SK-N-SH (cell line): ENCODE data around the gene ARHGAP25. TPM values are rescaled to one million over a fixed set of nuclear protein-coding genes. Genes with fewer than 3 reads are reported as not detected.

Experiments used
- CTCF ChIA-PET: fragments of 300-600, 350-600 bp; formaldehyde crosslinking; extraction: SDS; loops from one replicate; lab custom pipeline; 2021; lab: Yijun Ruan, JAX
- POLR2A ChIA-PET: fragments of 350-600 bp; sonication (Branson Sonifier 250); formaldehyde crosslinking; extraction: SDS; loops from one replicate; lab custom pipeline; 2020; ENCODE audit warnings: antibody characterized with exemption, inconsistent platforms; lab: Yijun Ruan, JAX
- DNase-seq: peaks from one replicate; pipeline ENCODE4 v3.0.0; 2012
- H2AFZ ChIP-seq: fragments of 200-600 bp; sonication (generic); 2 replicates; pipeline ENCODE4 v1.8.1; 2016; ENCODE audit warnings: antibody characterized with exemption, mild to moderate bottlenecking, low read depth
- H3F3A ChIP-seq: fragments of 200-600 bp; sonication (generic); replicated peaks from 2 replicates; pipeline ENCODE3; 2016; ENCODE audit warnings: antibody characterized with exemption, mild to moderate bottlenecking; ENCODE audit not compliant: insufficient read depth
- H3K27ac ChIP-seq, 2 experiments: fragments of 200-500 bp in 1 of 2; fragments of 200-600 bp in 1 of 2; sonication (Bioruptor generic) in 1 of 2; sonication (generic), shearing (Covaris generic) in 1 of 2; 2 replicates each; pipeline versions ENCODE4 v1.5.1 to v1.6.1; 2014 to 2016; ENCODE audit warnings: low read depth in 2 of 2, inconsistent platforms in 1 of 2, low read length in 1 of 2, mild to moderate bottlenecking in 1 of 2, mixed read lengths in 1 of 2
- H3K27me3 ChIP-seq: fragments of 200-600 bp; sonication (generic), shearing (Covaris generic); 2 replicates; pipeline ENCODE4 v1.6.1; 2016; ENCODE audit warnings: mixed run types; ENCODE audit not compliant: insufficient read depth
- H3K36me3 ChIP-seq, 2 experiments: fragments of 200-500 bp in 1 of 2; fragments of 200-600 bp in 1 of 2; sonication (Bioruptor generic) in 1 of 2; sonication (generic) in 1 of 2; replicated peaks in 1 of 2; 2 replicates each; pipeline versions ENCODE3 to v1.5.1; 2014 to 2016; ENCODE audit warnings: low read length in 1 of 2, mild to moderate bottlenecking in 1 of 2; ENCODE audit not compliant: insufficient read depth in 2 of 2, control insufficient read depth in 1 of 2
- H3K4me1 ChIP-seq, 2 experiments: fragments of 200-500 bp in 1 of 2; fragments of 200-600 bp in 1 of 2; sonication (Bioruptor generic) in 1 of 2; sonication (generic), shearing (Covaris generic) in 1 of 2; 2 replicates each; pipeline versions ENCODE4 v1.5.1 to v1.6.1; 2014 to 2016; ENCODE audit warnings: low read depth in 1 of 2, low read length in 1 of 2, mixed run types in 1 of 2; ENCODE audit not compliant: insufficient read depth in 2 of 2, control insufficient read depth in 1 of 2
- H3K4me2 ChIP-seq: fragments of 200-600 bp; sonication (generic), shearing (Covaris generic); 2 replicates; pipeline ENCODE4 v1.6.1; 2017; ENCODE audit warnings: mixed run types
- H3K4me3 ChIP-seq, 2 experiments: fragments of 200-500 bp in 1 of 2; fragments of 200-600 bp in 1 of 2; sonication (Bioruptor generic) in 1 of 2; sonication (generic), shearing (Covaris generic) in 1 of 2; 2 replicates each; pipeline versions ENCODE4 v1.5.1 to v1.8.1; 2014 to 2016; ENCODE audit warnings: low read depth in 2 of 2, inconsistent platforms in 1 of 2, low read length in 1 of 2, mild to moderate bottlenecking in 1 of 2, mixed read lengths in 1 of 2, moderate library complexity in 1 of 2
- H3K79me2 ChIP-seq: fragments of 200-600 bp; sonication (generic); 2 replicates; pipeline ENCODE4 v1.8.1; 2017; ENCODE audit warnings: mild to moderate bottlenecking; ENCODE audit not compliant: insufficient read depth
- H3K9ac ChIP-seq: fragments of 200-600 bp; sonication (generic); 2 replicates; pipeline ENCODE4 v1.6.1; 2017; ENCODE audit warnings: mixed run types
- H3K9me2 ChIP-seq: fragments of 200-600 bp; sonication (generic); 2 replicates; pipeline ENCODE4 v1.6.1; 2017; ENCODE audit warnings: mixed run types
- H3K9me3 ChIP-seq: fragments of 200-600 bp; sonication (generic); 2 replicates; pipeline ENCODE4 v1.6.1; 2017; ENCODE audit warnings: mixed run types, mild to moderate bottlenecking, moderate library complexity
- H4K20me1 ChIP-seq: fragments of 200-600 bp; sonication (generic); 2 replicates; pipeline ENCODE4 v1.6.1; 2017; ENCODE audit warnings: mild to moderate bottlenecking, mixed run types; ENCODE audit not compliant: insufficient read depth
- ELF1 ChIP-seq: IDR thresholded peaks from 2 replicates; pipeline ENCODE4 v1.4.0; 2012
- EP300 ChIP-seq, 2 experiments: IDR thresholded peaks; 2 replicates each; pipeline versions ENCODE4 v1.4.0 to v1.6.1; 2012; ENCODE audit warnings: borderline replicate concordance in 1 of 2, low read depth in 1 of 2, low read length in 1 of 2
- JUND ChIP-seq: IDR thresholded peaks from 2 replicates; pipeline ENCODE4 v1.4.0; 2012
- NFIC ChIP-seq: IDR thresholded peaks from 2 replicates; pipeline ENCODE4 v1.4.0; 2012; ENCODE audit warnings: borderline replicate concordance
- NRF1 ChIP-seq: IDR thresholded peaks from 2 replicates; pipeline ENCODE4 v1.6.1; 2012; ENCODE audit warnings: low read depth, mild to moderate bottlenecking, low read length
- RAD21 ChIP-seq: IDR thresholded peaks from 2 replicates; pipeline ENCODE4 v1.6.1; 2012; ENCODE audit warnings: mild to moderate bottlenecking, low read length
- RFX5 ChIP-seq: IDR thresholded peaks from 2 replicates; pipeline ENCODE4 v1.6.1; 2012; ENCODE audit warnings: mild to moderate bottlenecking, improper control_type of control experiment, low read length
- RXRA ChIP-seq: IDR thresholded peaks from 2 replicates; pipeline ENCODE4 v1.4.0; 2012; ENCODE audit warnings: low read depth, mild to moderate bottlenecking, borderline replicate concordance
- TAF1 ChIP-seq: IDR thresholded peaks from 2 replicates; pipeline ENCODE4 v1.6.1; 2012; ENCODE audit warnings: low read depth, mild to moderate bottlenecking, low read length, moderate library complexity, borderline replicate concordance
- TCF12 ChIP-seq: IDR thresholded peaks from 2 replicates; pipeline ENCODE4 v1.4.0; 2012
- YY1 ChIP-seq: IDR thresholded peaks from 2 replicates; pipeline ENCODE4 v1.4.0; 2012; ENCODE audit warnings: low read depth, mild to moderate bottlenecking
- WGBS: methylation state at CpG from one replicate; pipeline ENCODE4 v1.1.6; 2017; ENCODE audit warnings: low lambda C conversion rate; 5-methylcytosine and 5-hydroxymethylcytosine counted together
- polyA plus RNA-seq, 3 experiments: library from polyadenylated mRNA; depleted of rRNA; stranded (reverse); fragments of >200 nt; gene quantifications; 2 replicates each; pipeline ENCODE4 v1.2.3, GENCODE V29; 2012
- TF ChIP-seq, protein P1 (sequence below): fragments of 200-600 bp; sonication (generic); IDR thresholded peaks from 2 replicates; pipeline ENCODE4 v1.6.1; 2017; ENCODE audit warnings: antibody characterized with exemption, mild to moderate bottlenecking, moderate library complexity
- TF ChIP-seq, protein P2 (sequence below): IDR thresholded peaks from 2 replicates; pipeline ENCODE4 v1.4.0; 2012; ENCODE audit warnings: low read depth, borderline replicate concordance
- TF ChIP-seq, protein P3 (sequence below): fragments of 150-350 bp; IDR thresholded peaks from 2 replicates; pipeline ENCODE4 v1.6.1; 2016; ENCODE audit warnings: mild to moderate bottlenecking, low read depth, low read length
- TF ChIP-seq, protein P4 (sequence below): IDR thresholded peaks from 2 replicates; pipeline ENCODE4 v1.4.0; 2012; ENCODE audit warnings: low read depth, borderline replicate concordance

The ARHGAP25 gene
- polyA plus RNA-seq, 1 of the 3 experiments (the other 2 are of a cell fraction): not detected

DNA sequence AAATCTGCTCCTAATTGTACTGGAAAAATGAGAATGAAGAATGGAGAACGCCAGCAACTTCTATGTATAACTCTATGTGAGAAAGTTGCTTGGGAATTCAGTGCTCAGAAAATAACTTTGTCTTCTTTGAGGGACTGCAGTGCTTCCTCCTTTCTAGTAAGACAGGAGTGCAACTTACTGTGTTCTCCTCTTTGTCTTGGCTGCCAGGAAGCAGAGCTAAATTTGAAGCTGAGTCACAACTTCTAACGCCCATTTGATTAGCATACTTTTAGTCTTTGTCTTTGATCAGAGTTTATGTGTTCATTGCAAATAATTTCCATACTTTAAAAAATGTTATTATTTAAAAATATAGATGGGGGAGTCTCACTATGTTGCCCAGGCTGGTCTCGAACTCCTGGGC is 6.6 kb downstream of the ARHGAP25 start:
- no peaks in the 10 kb centered on the region for H3K36me3 ChIP-seq
- no peak overlapping the region for H3K9ac ChIP-seq
- no peaks in the 10 kb centered on the region for H3K79me2 ChIP-seq
- POLR2A ChIA-PET: no interaction called here
- no peak overlapping the region for H3K4me2 ChIP-seq
- 54% methylated on average over 3 of the region's 3 CpGs for WGBS
- TF ChIP-seq NRF1 (no peak), TAF1 (no peak)
- TF ChIP-seq, protein P1, sequence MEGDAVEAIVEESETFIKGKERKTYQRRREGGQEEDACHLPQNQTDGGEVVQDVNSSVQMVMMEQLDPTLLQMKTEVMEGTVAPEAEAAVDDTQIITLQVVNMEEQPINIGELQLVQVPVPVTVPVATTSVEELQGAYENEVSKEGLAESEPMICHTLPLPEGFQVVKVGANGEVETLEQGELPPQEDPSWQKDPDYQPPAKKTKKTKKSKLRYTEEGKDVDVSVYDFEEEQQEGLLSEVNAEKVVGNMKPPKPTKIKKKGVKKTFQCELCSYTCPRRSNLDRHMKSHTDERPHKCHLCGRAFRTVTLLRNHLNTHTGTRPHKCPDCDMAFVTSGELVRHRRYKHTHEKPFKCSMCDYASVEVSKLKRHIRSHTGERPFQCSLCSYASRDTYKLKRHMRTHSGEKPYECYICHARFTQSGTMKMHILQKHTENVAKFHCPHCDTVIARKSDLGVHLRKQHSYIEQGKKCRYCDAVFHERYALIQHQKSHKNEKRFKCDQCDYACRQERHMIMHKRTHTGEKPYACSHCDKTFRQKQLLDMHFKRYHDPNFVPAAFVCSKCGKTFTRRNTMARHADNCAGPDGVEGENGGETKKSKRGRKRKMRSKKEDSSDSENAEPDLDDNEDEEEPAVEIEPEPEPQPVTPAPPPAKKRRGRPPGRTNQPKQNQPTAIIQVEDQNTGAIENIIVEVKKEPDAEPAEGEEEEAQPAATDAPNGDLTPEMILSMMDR: no peak
- no peak overlapping the region for H3K27ac ChIP-seq
- H3K4me1 ChIP-seq: no peaks in the 10 kb centered on the region
- H3K4me3 ChIP-seq: no peak overlapping the region
- no peaks in the 10 kb centered on the region for H4K20me1 ChIP-seq
- no peaks in the 10 kb centered on the region for H3K9me2 ChIP-seq
- no peaks in the 10 kb centered on the region for H3F3A ChIP-seq
- DNase-seq: no peak
- no peaks in the 10 kb centered on the region for H3K27me3 ChIP-seq
- no peaks in the 10 kb centered on the region for H3K9me3 ChIP-seq
- no peak overlapping the region for H2AFZ ChIP-seq
- CTCF ChIA-PET: interaction anchor here (0.8 to 19.0 kb wide), 6 partner anchors 11 to 278 kb away, joined by 3 to 245 read pairs (median 7); no protein-coding TSS in a partner anchor

DNA sequence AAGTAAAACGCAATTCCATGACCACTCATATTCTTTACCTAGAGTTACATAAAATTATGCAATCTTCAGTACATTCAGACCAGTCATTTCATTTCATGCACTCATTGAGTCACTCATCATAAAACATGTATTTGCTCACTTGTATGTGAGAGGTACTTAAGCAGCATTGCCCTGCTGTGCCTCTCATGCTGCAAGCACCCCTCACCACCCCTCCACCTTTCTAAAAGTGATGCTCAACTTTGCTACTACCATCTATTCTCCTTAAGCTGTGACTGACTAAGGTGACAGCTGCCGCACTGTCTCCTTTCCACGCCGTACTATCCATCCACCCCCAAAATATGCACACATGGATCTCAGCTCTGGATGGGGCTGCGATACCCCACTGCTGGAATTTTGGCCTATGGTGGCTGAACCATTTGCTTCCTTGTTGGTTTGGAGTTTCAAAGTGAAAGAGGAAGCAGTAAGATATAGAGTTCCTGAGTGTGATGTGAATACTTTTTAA is 7.2 kb downstream of the ARHGAP25 start:
- Histone ChIP-seq H3K9me2 (no peaks in the 10 kb centered on the region), H3K4me3 (no peak overlapping the region), H2AFZ (no peak overlapping the region), H3K36me3 (no peaks in the 10 kb centered on the region), H3K9ac (no peak overlapping the region), H3K27ac (no peak overlapping the region), H3K4me2 (no peak overlapping the region), H4K20me1 (no peaks in the 10 kb centered on the region), H3F3A (no peaks in the 10 kb centered on the region), H3K9me3 (no peaks in the 10 kb centered on the region), H3K27me3 (no peaks in the 10 kb centered on the region), H3K79me2 (no peaks in the 10 kb centered on the region), H3K4me1 (no peaks in the 10 kb centered on the region)
- no peak for DNase-seq
- 77% methylated on average over 5 of the region's 5 CpGs for WGBS
- POLR2A ChIA-PET: no interaction called here
- CTCF ChIA-PET: interaction anchor here (1.2 to 19.0 kb wide), 4 partner anchors 10 to 278 kb away, joined by 5 to 245 read pairs (median 31); no protein-coding TSS in a partner anchor
- TF ChIP-seq, protein P2, sequence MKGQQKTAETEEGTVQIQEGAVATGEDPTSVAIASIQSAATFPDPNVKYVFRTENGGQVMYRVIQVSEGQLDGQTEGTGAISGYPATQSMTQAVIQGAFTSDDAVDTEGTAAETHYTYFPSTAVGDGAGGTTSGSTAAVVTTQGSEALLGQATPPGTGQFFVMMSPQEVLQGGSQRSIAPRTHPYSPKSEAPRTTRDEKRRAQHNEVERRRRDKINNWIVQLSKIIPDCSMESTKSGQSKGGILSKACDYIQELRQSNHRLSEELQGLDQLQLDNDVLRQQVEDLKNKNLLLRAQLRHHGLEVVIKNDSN: no peak
- no peak for TF ChIP-seq YY1
- TF ChIP-seq, protein P3, sequence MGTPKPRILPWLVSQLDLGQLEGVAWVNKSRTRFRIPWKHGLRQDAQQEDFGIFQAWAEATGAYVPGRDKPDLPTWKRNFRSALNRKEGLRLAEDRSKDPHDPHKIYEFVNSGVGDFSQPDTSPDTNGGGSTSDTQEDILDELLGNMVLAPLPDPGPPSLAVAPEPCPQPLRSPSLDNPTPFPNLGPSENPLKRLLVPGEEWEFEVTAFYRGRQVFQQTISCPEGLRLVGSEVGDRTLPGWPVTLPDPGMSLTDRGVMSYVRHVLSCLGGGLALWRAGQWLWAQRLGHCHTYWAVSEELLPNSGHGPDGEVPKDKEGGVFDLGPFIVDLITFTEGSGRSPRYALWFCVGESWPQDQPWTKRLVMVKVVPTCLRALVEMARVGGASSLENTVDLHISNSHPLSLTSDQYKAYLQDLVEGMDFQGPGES: no peak
- no peak for TF ChIP-seq JUND
- no peak for TF ChIP-seq RXRA
- TF ChIP-seq RFX5: no peak
- TF ChIP-seq TCF12: no peak
- TF ChIP-seq, protein P4, sequence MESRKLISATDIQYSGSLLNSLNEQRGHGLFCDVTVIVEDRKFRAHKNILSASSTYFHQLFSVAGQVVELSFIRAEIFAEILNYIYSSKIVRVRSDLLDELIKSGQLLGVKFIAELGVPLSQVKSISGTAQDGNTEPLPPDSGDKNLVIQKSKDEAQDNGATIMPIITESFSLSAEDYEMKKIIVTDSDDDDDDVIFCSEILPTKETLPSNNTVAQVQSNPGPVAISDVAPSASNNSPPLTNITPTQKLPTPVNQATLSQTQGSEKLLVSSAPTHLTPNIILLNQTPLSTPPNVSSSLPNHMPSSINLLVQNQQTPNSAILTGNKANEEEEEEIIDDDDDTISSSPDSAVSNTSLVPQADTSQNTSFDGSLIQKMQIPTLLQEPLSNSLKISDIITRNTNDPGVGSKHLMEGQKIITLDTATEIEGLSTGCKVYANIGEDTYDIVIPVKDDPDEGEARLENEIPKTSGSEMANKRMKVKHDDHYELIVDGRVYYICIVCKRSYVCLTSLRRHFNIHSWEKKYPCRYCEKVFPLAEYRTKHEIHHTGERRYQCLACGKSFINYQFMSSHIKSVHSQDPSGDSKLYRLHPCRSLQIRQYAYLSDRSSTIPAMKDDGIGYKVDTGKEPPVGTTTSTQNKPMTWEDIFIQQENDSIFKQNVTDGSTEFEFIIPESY: no peak
- no peak for TF ChIP-seq RAD21
- no peak for TF ChIP-seq ELF1
- TF ChIP-seq EP300 (IDR thresholded peaks at IDR 0.05; ENCODE audit: borderline replicate concordance in 1 of 2, low read depth in 1 of 2, low read length in 1 of 2): no peak
- no peak for TF ChIP-seq NFIC
